IMR-90 (cell line): Measurements from ENCODE around the gene TAF4. TPM values are rescaled to one million over a fixed set of nuclear protein-coding genes. Genes with fewer than 3 reads are reported as not detected.

Source experiments
- ATAC-seq: fragments of 200-7000 bp; cut with Tn5 transposase; 2 replicates; pipeline ENCODE4 v1.9.1; 2020; ENCODE audit warnings: low read depth, mild to moderate bottlenecking, moderate library complexity
- BruUV-seq: library from RNA; stranded (reverse); fragments of 400-500 nt; replicated peaks from 2 replicates; lab custom pipeline; 2021; lab: Mats Ljungman, UMichigan
- CTCF ChIA-PET: fragments of 300-600 bp; formaldehyde crosslinking; extraction: SDS; loops from one replicate; lab custom pipeline; 2021; ENCODE audit warnings: antibody characterized with exemption; lab: Yijun Ruan, JAX
- POLR2A ChIA-PET: fragments of 300-600 bp; sonication (Branson Sonifier 250); formaldehyde crosslinking; loops from one replicate; lab custom pipeline; 2022; ENCODE audit warnings: antibody characterized with exemption; ENCODE audit not compliant: unreplicated experiment; lab: Charles Lee
- DNase-seq: peaks from one replicate; pipeline ENCODE4 v3.0.0; 2013
- H2AFZ ChIP-seq: replicated peaks from 2 replicates; pipeline ENCODE3; 2013; ENCODE audit warnings: low read length, mild to moderate bottlenecking; ENCODE audit not compliant: poor library complexity
- H2AK5ac ChIP-seq: 2 replicates; pipeline ENCODE4 v1.6.1; 2013; ENCODE audit warnings: low read depth, low read length, inconsistent platforms
- H2AK9ac ChIP-seq: replicated peaks from 2 replicates; pipeline ENCODE3; 2013; ENCODE audit warnings: mild to moderate bottlenecking, low read depth, low read length, moderate library complexity; ENCODE audit not compliant: poor library complexity
- H2BK120ac ChIP-seq: 2 replicates; pipeline ENCODE4 v1.6.1; 2013; ENCODE audit warnings: low read depth, low read length, inconsistent platforms
- H2BK15ac ChIP-seq: 3 replicates; pipeline ENCODE4 v1.6.1; 2013; ENCODE audit warnings: low read depth, low read length, inconsistent platforms
- H2BK20ac ChIP-seq: 2 replicates; pipeline ENCODE4 v1.6.1; 2013; ENCODE audit warnings: low read depth, mild to moderate bottlenecking, inconsistent platforms, low read length, moderate library complexity
- H2BK5ac ChIP-seq: 2 replicates; pipeline ENCODE4 v1.6.1; 2013; ENCODE audit warnings: mild to moderate bottlenecking, low read depth, low read length, inconsistent platforms; ENCODE audit not compliant: poor library complexity, severe bottlenecking
- H3K14ac ChIP-seq: replicated peaks from 2 replicates; pipeline ENCODE4 v1.6.1; 2013; ENCODE audit warnings: low read depth, low read length, inconsistent platforms
- H3K18ac ChIP-seq: 2 replicates; pipeline ENCODE4 v1.6.1; 2013; ENCODE audit warnings: low read depth, low read length, control low read depth
- H3K23ac ChIP-seq: 2 replicates; pipeline ENCODE4 v1.6.1; 2013; ENCODE audit warnings: low read depth, low read length, inconsistent platforms
- H3K27ac ChIP-seq: 2 replicates; pipeline ENCODE4 v1.5.1; 2013; ENCODE audit warnings: mild to moderate bottlenecking, control low read depth, low read length; ENCODE audit not compliant: insufficient read depth
- H3K27me3 ChIP-seq: 2 replicates; pipeline ENCODE4 v1.6.1; 2013; ENCODE audit warnings: low read length; ENCODE audit not compliant: control insufficient read depth, insufficient read depth
- H3K36me3 ChIP-seq: 2 replicates; pipeline ENCODE4 v1.6.1; 2013; ENCODE audit warnings: low read length, mixed read lengths; ENCODE audit not compliant: control insufficient read depth, insufficient read depth
- H3K4ac ChIP-seq: 2 replicates; pipeline ENCODE4 v1.6.1; 2013; ENCODE audit warnings: low read depth, low read length, inconsistent platforms
- H3K4me1 ChIP-seq: 2 replicates; pipeline ENCODE4 v1.6.1; 2013; ENCODE audit warnings: low read length, mixed read lengths; ENCODE audit not compliant: control insufficient read depth, insufficient read depth
- H3K4me2 ChIP-seq: 2 replicates; pipeline ENCODE4 v1.6.1; 2013; ENCODE audit warnings: low read depth, mild to moderate bottlenecking, control low read depth, low read length, moderate library complexity
- H3K4me3 ChIP-seq: 2 replicates; pipeline ENCODE4 v1.5.1; 2013; ENCODE audit warnings: low read depth, mild to moderate bottlenecking, control low read depth, low read length, moderate library complexity; ENCODE audit not compliant: insufficient read depth
- H3K56ac ChIP-seq: 2 replicates; pipeline ENCODE4 v1.6.1; 2013; ENCODE audit warnings: low read length, inconsistent platforms; ENCODE audit not compliant: insufficient read depth; ENCODE audit errors: extremely low read depth
- H3K79me1 ChIP-seq, 2 experiments: 2 replicates each; pipeline ENCODE4 v1.6.1; 2013; ENCODE audit warnings: low read length in 2 of 2, inconsistent platforms in 1 of 2, low read depth in 1 of 2
- H3K9ac ChIP-seq: 2 replicates; pipeline ENCODE4 v1.6.1; 2013; ENCODE audit warnings: low read depth, low read length, control low read depth
- H3K9me1 ChIP-seq: 2 replicates; pipeline ENCODE4 v1.6.1; 2013; ENCODE audit warnings: low read length, inconsistent platforms; ENCODE audit not compliant: insufficient read depth
- H3K9me3 ChIP-seq: 2 replicates; pipeline ENCODE4 v1.6.1; 2013; ENCODE audit warnings: low read length; ENCODE audit not compliant: control insufficient read depth, insufficient read depth
- H4K20me1 ChIP-seq: 2 replicates; pipeline ENCODE4 v1.6.1; 2013; ENCODE audit warnings: low read length, inconsistent platforms; ENCODE audit not compliant: insufficient read depth
- H4K5ac ChIP-seq: 2 replicates; pipeline ENCODE4 v1.6.1; 2013; ENCODE audit warnings: mild to moderate bottlenecking, low read depth, low read length, control low read depth
- H4K8ac ChIP-seq, 2 experiments: 2 replicates each; pipeline ENCODE4 v1.6.1; 2013; ENCODE audit warnings: low read depth in 2 of 2, low read length in 2 of 2, control low read depth in 1 of 2, inconsistent platforms in 1 of 2
- H4K91ac ChIP-seq: 2 replicates; pipeline ENCODE4 v1.6.1; 2013; ENCODE audit warnings: low read depth, low read length, inconsistent platforms; ENCODE audit not compliant: insufficient read depth
- FOS ChIP-seq: fragments of 150-350 bp; IDR thresholded peaks from 2 replicates; pipeline ENCODE4 v1.6.1; 2016; ENCODE audit warnings: low read depth, low read length
- whole genome bisulfite sequencing, 2 experiments: methylation state at CpG; one replicate each; pipeline versions ENCODE4 v1.1.5 to v1.1.7; 2013; ENCODE audit warnings: missing lambda C conversion rate in 2 of 2; ENCODE audit not compliant: insufficient read length in 1 of 2; ENCODE audit errors: extremely low coverage in 2 of 2; 5-methylcytosine and 5-hydroxymethylcytosine counted together
- dilution Hi-C: fragments of 300-500 bp; cut with HindIII; formaldehyde crosslinking; loops from one replicate; pipeline ENCODE4 v1.14.3; 2018; ENCODE audit warnings: low sequenced_read_pairs; ENCODE audit not compliant: unreplicated experiment
- in situ Hi-C: fragments of 300-500 bp; cut with MboI; formaldehyde crosslinking; loops from 3 replicates; pipeline ENCODE4 v1.14.3; 2019; ENCODE audit warnings: low sequenced_read_pairs, inconsistent platforms, mixed read lengths
- intact Hi-C: fragments of 100-400 bp; cut with micrococcal nuclease; formaldehyde crosslinking; loops from 2 replicates; pipeline ENCODE4 v1.10.0; 2022
- polyA plus RNA-seq, 3 experiments: library from polyadenylated mRNA; depleted of rRNA; stranded (reverse); fragments of >200 nt; gene quantifications; 2 replicates each; pipeline ENCODE4 v1.2.3, GENCODE V29; 2012; ENCODE audit warnings: low replicate concordance in 1 of 3
- total RNA-seq: library from RNA; depleted of rRNA; stranded (reverse); fragments of >200 nt; gene quantifications from 2 replicates; pipeline ENCODE4 v1.2.3, GENCODE V29; 2012
- TF ChIP-seq, protein P1 (sequence below): fragments of 150-350 bp; IDR thresholded peaks from 2 replicates; pipeline ENCODE4 v1.6.1; 2016; ENCODE audit warnings: low read depth, mild to moderate bottlenecking, low read length, moderate library complexity, borderline replicate concordance

Gene TAF4
- total and polyA plus RNA-seq, 2 of the 4 experiments (the other 2 are of a cell fraction): 1.4 to 5.1 TPM

- dilution Hi-C loops: no loop called here
- no TSS peak for BruUV-seq
- POLR2A ChIA-PET: interaction anchor here (0.6 kb wide), 1 partner anchor 122 kb away, joined by 4 read pairs; no protein-coding TSS in a partner anchor
These were observed 5.6 kb downstream of the TAF4 start for GRCh38 chr20:62059920-62060630.

More at GRCh38 chr20:62059920-62060630, 5.6 kb downstream of the TAF4 start:
- no peak overlapping the region for H4K5ac ChIP-seq
- no peak overlapping the region for H3K4me3 ChIP-seq
- in situ Hi-C loops (no loop called here), intact Hi-C loops (loop anchor here (5.0 kb wide), 1 partner anchor 33 kb away; no protein-coding TSS in a partner anchor)
- TF ChIP-seq FOS: no peak
- TF ChIP-seq, protein P1, sequence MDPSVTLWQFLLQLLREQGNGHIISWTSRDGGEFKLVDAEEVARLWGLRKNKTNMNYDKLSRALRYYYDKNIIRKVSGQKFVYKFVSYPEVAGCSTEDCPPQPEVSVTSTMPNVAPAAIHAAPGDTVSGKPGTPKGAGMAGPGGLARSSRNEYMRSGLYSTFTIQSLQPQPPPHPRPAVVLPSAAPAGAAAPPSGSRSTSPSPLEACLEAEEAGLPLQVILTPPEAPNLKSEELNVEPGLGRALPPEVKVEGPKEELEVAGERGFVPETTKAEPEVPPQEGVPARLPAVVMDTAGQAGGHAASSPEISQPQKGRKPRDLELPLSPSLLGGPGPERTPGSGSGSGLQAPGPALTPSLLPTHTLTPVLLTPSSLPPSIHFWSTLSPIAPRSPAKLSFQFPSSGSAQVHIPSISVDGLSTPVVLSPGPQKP: no peak
- no peaks in the 10 kb centered on the region for H3K9me3 ChIP-seq
- no peaks in the 10 kb centered on the region for H3K27me3 ChIP-seq
- no peak overlapping the region for H2BK20ac ChIP-seq
- no peak overlapping the region for H2AFZ ChIP-seq
- no peak overlapping the region for H3K23ac ChIP-seq
- H2AK9ac ChIP-seq: no peak overlapping the region
- CTCF ChIA-PET: no interaction called here
- H3K18ac ChIP-seq: no peak overlapping the region
- H3K4me2 ChIP-seq: no peak overlapping the region
- no peak overlapping the region for H2AK5ac ChIP-seq
- peaks cover 71% of the 10 kb centered on the region for H4K20me1 ChIP-seq
- peaks cover 14% of the 10 kb centered on the region for H3K4me1 ChIP-seq
- H3K27ac ChIP-seq: no peak overlapping the region
- no peak overlapping the region for H2BK15ac ChIP-seq
- WGBS, 2 experiments: 94% methylated on average over 11 of the region's 25 CpGs; no CpG with 5 or more reads in 1 of the 2 experiments
- H3K36me3 ChIP-seq: peaks cover 2% of the 10 kb centered on the region; the same call in 1 of the 2 replicates
- H3K4ac ChIP-seq: no peak overlapping the region
- no peak overlapping the region for H3K56ac ChIP-seq
- H4K91ac ChIP-seq: no peak overlapping the region
- H3K79me1 ChIP-seq: peaks cover 35 to 75% of the 10 kb centered on the region in 2 experiments
- H3K9me1 ChIP-seq: no peaks in the 10 kb centered on the region; the same call in 1 of the 2 replicates
- H3K14ac ChIP-seq: no peak overlapping the region
- ATAC-seq (no peak), DNase-seq (no peak)
- no peak overlapping the region for H4K8ac ChIP-seq
- no peak overlapping the region for H2BK5ac ChIP-seq
- H2BK120ac ChIP-seq: no peak overlapping the region
- H3K9ac ChIP-seq: no peak overlapping the region
